Esophagus muscularis mucosa (tissue), 3 donors: ENCODE results near the gene CTNNA2.

Experiments used
- EP300 ChIP-seq: sonication (generic); formaldehyde crosslinking; IDR thresholded peaks from one replicate; pipeline ENCODE4 v1.6.1; 2017; ENCODE audit warnings: antibody characterized with exemption
- TF ChIP-seq, protein P1 (sequence below), 3 experiments: fragments of 200-600 bp in 2 of 3; fragments of 450-650 bp in 1 of 3; sonication (generic) in 2 of 3; IDR thresholded peaks; one replicate each; pipeline ENCODE4 v1.5.1; 2017 to 2019; ENCODE audit warnings: antibody characterized with exemption in 3 of 3, mild to moderate bottlenecking in 2 of 3, moderate library complexity in 1 of 3

GRCh38 chr2:79604748-79605147 lies 91.9 kb downstream of the CTNNA2 start:
- TF ChIP-seq, protein P1, sequence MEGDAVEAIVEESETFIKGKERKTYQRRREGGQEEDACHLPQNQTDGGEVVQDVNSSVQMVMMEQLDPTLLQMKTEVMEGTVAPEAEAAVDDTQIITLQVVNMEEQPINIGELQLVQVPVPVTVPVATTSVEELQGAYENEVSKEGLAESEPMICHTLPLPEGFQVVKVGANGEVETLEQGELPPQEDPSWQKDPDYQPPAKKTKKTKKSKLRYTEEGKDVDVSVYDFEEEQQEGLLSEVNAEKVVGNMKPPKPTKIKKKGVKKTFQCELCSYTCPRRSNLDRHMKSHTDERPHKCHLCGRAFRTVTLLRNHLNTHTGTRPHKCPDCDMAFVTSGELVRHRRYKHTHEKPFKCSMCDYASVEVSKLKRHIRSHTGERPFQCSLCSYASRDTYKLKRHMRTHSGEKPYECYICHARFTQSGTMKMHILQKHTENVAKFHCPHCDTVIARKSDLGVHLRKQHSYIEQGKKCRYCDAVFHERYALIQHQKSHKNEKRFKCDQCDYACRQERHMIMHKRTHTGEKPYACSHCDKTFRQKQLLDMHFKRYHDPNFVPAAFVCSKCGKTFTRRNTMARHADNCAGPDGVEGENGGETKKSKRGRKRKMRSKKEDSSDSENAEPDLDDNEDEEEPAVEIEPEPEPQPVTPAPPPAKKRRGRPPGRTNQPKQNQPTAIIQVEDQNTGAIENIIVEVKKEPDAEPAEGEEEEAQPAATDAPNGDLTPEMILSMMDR (IDR thresholded peaks at IDR 0.05): no peak
- TF ChIP-seq EP300: no peak
